Prostate gland (tissue), 2 donors: Measurements from ENCODE around the gene CEBPZOS.

Experiments
- CTCF ChIP-seq, 4 experiments: fragments of 200-600 bp in 2 of 4; fragments of 450-650 bp in 2 of 4; sonication (generic) in 2 of 4; IDR thresholded peaks; 1 replicate in 3 of 4; 2 replicates in 1 of 4; pipeline ENCODE4 v1.5.1; 2016 to 2019; ENCODE audit warnings: antibody characterized with exemption in 4 of 4, mild to moderate bottlenecking in 2 of 4, moderate library complexity in 2 of 4
- POLR2A ChIP-seq: fragments of 450-650 bp; IDR thresholded peaks from one replicate; pipeline ENCODE4 v1.6.1; 2016; ENCODE audit warnings: antibody characterized with exemption, mild to moderate bottlenecking

GRCh38 chr2:37244017-37244416, 47.7 kb downstream of the CEBPZOS start:
- TF ChIP-seq CTCF (IDR thresholded peaks at IDR 0.05) (no peak), POLR2A (no peak)
